Natural killer cell (primary cell): ENCODE measurements around the gene PRKAR1B. TPM values are rescaled to one million over a fixed set of nuclear protein-coding genes. Genes with fewer than 3 reads are reported as not detected.

ENCODE experiments used
- ATAC-seq, 3 donors: fragments of 150-1000 bp in 2 of 3; fragments of 200-7000 bp in 1 of 3; cut with Tn5 transposase; 1 replicate in 1 of 3; 2 replicates in 2 of 3; pipeline ENCODE4 v1.10.0; 2021; ENCODE audit warnings: mild to moderate bottlenecking in 2 of 3, moderate library complexity in 2 of 3
- DNase-seq, 2 donors: peaks; one replicate each; pipeline versions ENCODE4 v3.0.0 to v3.0.0-alpha.2; 2013 to 2021; ENCODE audit warnings: mixed read lengths in 1 of 2
- H3K27ac ChIP-seq: one replicate; pipeline ENCODE4 v1.5.1; 2013; ENCODE audit warnings: mild to moderate bottlenecking, low read length
- H3K27me3 ChIP-seq: one replicate; pipeline ENCODE4 v1.6.1; 2013; ENCODE audit warnings: low read length; ENCODE audit not compliant: control insufficient read depth, insufficient read depth
- H3K36me3 ChIP-seq: one replicate; pipeline ENCODE4 v1.6.1; 2013; ENCODE audit warnings: low read length; ENCODE audit not compliant: control insufficient read depth, insufficient read depth
- H3K4me1 ChIP-seq: one replicate; pipeline ENCODE4 v1.6.1; 2013; ENCODE audit warnings: low read length; ENCODE audit not compliant: control insufficient read depth, insufficient read depth
- H3K4me3 ChIP-seq: one replicate; pipeline ENCODE4 v1.5.1; 2013; ENCODE audit warnings: low read length
- H3K9me3 ChIP-seq: one replicate; pipeline ENCODE4 v1.6.1; 2013; ENCODE audit warnings: low read length; ENCODE audit not compliant: control insufficient read depth, insufficient read depth
- H3K27ac Mint-ChIP-seq, 2 donors: one replicate each; pipeline ENCODE4 v1.8.0; 2022; ENCODE audit warnings: mild to moderate bottlenecking in 2 of 2, mixed read lengths in 2 of 2, moderate library complexity in 1 of 2
- H3K27me3 Mint-ChIP-seq, 2 donors: one replicate each; pipeline ENCODE4 v1.8.0; 2022; ENCODE audit warnings: low read depth in 2 of 2, mixed read lengths in 2 of 2
- H3K36me3 Mint-ChIP-seq: one replicate; pipeline ENCODE4 v1.8.0; 2022; ENCODE audit warnings: mixed read lengths
- H3K4me1 Mint-ChIP-seq, 2 donors: one replicate each; pipeline ENCODE4 v1.8.0; 2022; ENCODE audit warnings: mixed read lengths in 2 of 2
- H3K4me3 Mint-ChIP-seq: one replicate; pipeline ENCODE4 v1.8.0; 2022; ENCODE audit warnings: mild to moderate bottlenecking, moderate library complexity, mixed read lengths
- H3K9me3 Mint-ChIP-seq, 2 donors: one replicate each; pipeline ENCODE4 v1.8.0; 2022; ENCODE audit warnings: mixed read lengths in 2 of 2
- CTCF ChIP-seq: fragments of 200-600 bp; IDR thresholded peaks from one replicate; pipeline ENCODE4 v1.8.0; 2022; ENCODE audit warnings: antibody characterized with exemption
- WGBS: methylation state at CpG from one replicate; pipeline ENCODE4 v1.1.7; 2013; ENCODE audit warnings: missing lambda C conversion rate; ENCODE audit not compliant: insufficient coverage; 5-methylcytosine and 5-hydroxymethylcytosine counted together
- intact Hi-C: fragments of 100-400 bp; cut with micrococcal nuclease; formaldehyde crosslinking; loops from one replicate; pipeline ENCODE4 v1.14.2; 2022
- total RNA-seq, 4 donors: library from RNA; stranded (reverse); fragments of 120-200 nt in 1 of 4; gene quantifications; one replicate each; pipeline versions ENCODE4 v1.2.3 to v1.2.4, GENCODE V29; 2013 to 2022

The PRKAR1B gene
- total RNA-seq, 3 donors from 2014 or later (not counting 1 experiment from before 2014, with no cell fraction given): 2.4 to 3.8 (median 3.0) TPM

GRCh38 chr7:773622-773915, 46.5 kb upstream of the PRKAR1B start:
- TF ChIP-seq CTCF: no peak
- ATAC-seq: no peak
- H3K27ac Mint-ChIP-seq: no peak overlapping the region
- intact Hi-C loops: loop anchor here (5.0 kb wide), 1 partner anchor 451 kb away; no protein-coding TSS in a partner anchor
- H3K36me3 ChIP-seq: peaks cover 6% of the 10 kb centered on the region
- no peaks in the 10 kb centered on the region for H3K9me3 Mint-ChIP-seq
- no peak for DNase-seq
- 98% methylated on average over 12 of the region's 12 CpGs for WGBS
- H3K9me3 ChIP-seq: no peaks in the 10 kb centered on the region
- no peak overlapping the region for H3K4me3 Mint-ChIP-seq
- no peaks in the 10 kb centered on the region for H3K27me3 ChIP-seq
- no peaks in the 10 kb centered on the region for H3K4me1 Mint-ChIP-seq
- no peaks in the 10 kb centered on the region for H3K36me3 Mint-ChIP-seq
- no peak overlapping the region for H3K27ac ChIP-seq
- no peaks in the 10 kb centered on the region for H3K4me1 ChIP-seq
- H3K27me3 Mint-ChIP-seq: no peaks in the 10 kb centered on the region
- no peak overlapping the region for H3K4me3 ChIP-seq

- Mint-ChIP-seq H3K27ac (no peak overlapping the region), H3K4me3 (no peak overlapping the region), H3K9me3 (no peaks in the 10 kb centered on the region), H3K27me3 (no peaks in the 10 kb centered on the region), H3K4me1 (no peaks in the 10 kb centered on the region), H3K36me3 (no peaks in the 10 kb centered on the region)
- no peak for TF ChIP-seq CTCF
- DNase-seq (no peak), ATAC-seq (no peak)
- no peak overlapping the region for H3K4me3 ChIP-seq
- no peaks in the 10 kb centered on the region for H3K9me3 ChIP-seq
- intact Hi-C loops: loop anchor here (5.0 kb wide), 1 partner anchor 451 kb away; no protein-coding TSS in a partner anchor
- H3K27ac ChIP-seq: no peak overlapping the region
- no peaks in the 10 kb centered on the region for H3K27me3 ChIP-seq
- H3K36me3 ChIP-seq: peaks cover 6% of the 10 kb centered on the region
- no peaks in the 10 kb centered on the region for H3K4me1 ChIP-seq
- WGBS: 96% methylated on average over 32 of the region's 32 CpGs
These were observed 46.0 kb upstream of the PRKAR1B start for GRCh38 chr7:772861-773621.

- no peaks in the 10 kb centered on the region for H3K27me3 Mint-ChIP-seq
- H3K4me1 Mint-ChIP-seq: no peaks in the 10 kb centered on the region
- intact Hi-C loops: loop anchor here (5.0 kb wide), 1 partner anchor 450 kb away; no protein-coding TSS in a partner anchor
- Histone ChIP-seq H3K4me3 (no peak overlapping the region), H3K27me3 (no peaks in the 10 kb centered on the region), H3K27ac (no peak overlapping the region), H3K9me3 (no peaks in the 10 kb centered on the region), H3K4me1 (no peaks in the 10 kb centered on the region), H3K36me3 (peaks cover 6% of the 10 kb centered on the region)
- no peak overlapping the region for H3K27ac Mint-ChIP-seq
- H3K4me3 Mint-ChIP-seq: no peak overlapping the region
- TF ChIP-seq CTCF: no peak
- H3K36me3 Mint-ChIP-seq: no peaks in the 10 kb centered on the region
- no peaks in the 10 kb centered on the region for H3K9me3 Mint-ChIP-seq
- WGBS: 93% methylated on average over 13 of the region's 13 CpGs
- DNase-seq (no peak), ATAC-seq (no peak)
These were observed 45.3 kb upstream of the PRKAR1B start for GRCh38 chr7:772392-772791.

GRCh38 chr7:772005-772294, 44.9 kb upstream of the PRKAR1B start:
- H3K9me3 Mint-ChIP-seq: no peaks in the 10 kb centered on the region
- Histone ChIP-seq H3K4me3 (no peak overlapping the region), H3K4me1 (no peaks in the 10 kb centered on the region), H3K9me3 (no peaks in the 10 kb centered on the region), H3K36me3 (peaks cover 6% of the 10 kb centered on the region), H3K27ac (no peak overlapping the region), H3K27me3 (no peaks in the 10 kb centered on the region)
- no peak for DNase-seq
- H3K4me1 Mint-ChIP-seq: no peaks in the 10 kb centered on the region
- H3K36me3 Mint-ChIP-seq: no peaks in the 10 kb centered on the region
- no peaks in the 10 kb centered on the region for H3K27me3 Mint-ChIP-seq
- no peak overlapping the region for H3K4me3 Mint-ChIP-seq
- H3K27ac Mint-ChIP-seq: no peak overlapping the region
- 95% methylated on average over 11 of the region's 11 CpGs for WGBS
- intact Hi-C loops: loop anchor here (5.0 kb wide), 1 partner anchor 450 kb away; no protein-coding TSS in a partner anchor
- no peak for ATAC-seq
- no peak for TF ChIP-seq CTCF
